HG02870 (cell line): ENCODE results near the gene NELL2.
A peak's percentile ranks its signal among the peaks of the same experiment; 100 is the strongest.

Experiments
- ATAC-seq: cut with Tn5 transposase; IDR thresholded peaks from one replicate; pipeline ENCODE4 v1.9.1; 2021; ENCODE audit warnings: mild to moderate bottlenecking, moderate library complexity; ENCODE audit not compliant: unreplicated experiment

The NELL2 gene

DNA sequence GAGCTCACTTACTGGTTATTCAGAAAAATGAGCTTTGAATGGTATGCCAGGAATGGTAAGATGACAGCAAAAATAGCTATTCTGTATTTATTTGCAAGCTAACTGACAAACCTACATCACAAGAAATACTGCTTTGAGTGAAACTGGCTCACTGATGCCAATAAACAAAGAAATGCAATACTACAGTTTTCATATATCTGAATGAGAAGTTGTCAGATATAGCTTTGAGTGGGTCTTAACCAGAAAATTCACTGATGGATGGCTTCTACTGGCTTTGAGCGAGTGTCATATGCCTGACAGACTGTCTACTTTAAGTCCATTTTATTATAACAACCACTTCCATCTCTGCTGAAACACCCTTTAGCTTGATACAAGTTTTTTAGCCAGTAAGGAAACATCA lies 330.1 kb downstream of the NELL2 start:
- no peak for ATAC-seq

DNA sequence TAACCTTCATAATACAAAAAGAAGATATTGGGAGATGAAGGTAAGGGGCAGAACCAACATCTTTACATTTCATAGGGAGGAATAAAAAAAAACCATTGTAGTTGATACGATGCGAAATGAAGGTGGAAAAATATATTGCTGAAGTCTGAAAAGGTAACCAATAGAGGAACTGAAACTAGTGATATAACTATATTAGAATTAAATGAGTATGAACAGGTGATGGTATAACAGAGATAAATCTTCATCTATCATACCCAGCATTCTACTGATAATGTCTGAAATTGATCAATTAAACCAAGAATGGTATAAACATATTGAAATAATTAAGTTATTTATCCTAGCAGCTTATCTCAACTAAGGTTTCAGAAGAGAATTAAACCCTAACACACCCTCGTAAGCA lies 332.1 kb downstream of the NELL2 start:
- ATAC-seq = peak; percentile 85

DNA sequence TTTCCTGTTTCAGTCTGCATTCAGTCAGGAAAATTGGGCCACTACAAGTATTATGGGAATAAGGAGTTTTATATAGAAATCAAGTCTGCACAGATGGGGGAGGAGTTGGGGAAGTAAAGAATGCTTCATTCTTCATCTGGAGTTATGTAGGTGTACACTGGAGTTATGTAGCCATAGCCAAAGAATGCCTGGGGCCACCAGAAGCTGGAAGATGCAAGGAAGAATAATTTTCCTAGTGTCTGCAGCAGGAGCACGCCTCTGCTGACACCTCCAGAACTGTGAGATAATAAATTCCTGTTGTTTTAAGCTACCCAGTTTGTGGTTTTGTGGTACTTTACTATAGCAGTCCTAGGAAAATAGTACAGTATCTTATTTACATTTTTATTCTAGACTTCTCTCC lies 333.4 kb downstream of the NELL2 start:
- ATAC-seq = no peak

GRCh38 chr12:44537354-44537753 lies 338.8 kb downstream of the NELL2 start:
- no peak for ATAC-seq

- ATAC-seq = no peak
Observed at GRCh38 chr12:44532940-44533339, 343.2 kb downstream of the NELL2 start.

DNA sequence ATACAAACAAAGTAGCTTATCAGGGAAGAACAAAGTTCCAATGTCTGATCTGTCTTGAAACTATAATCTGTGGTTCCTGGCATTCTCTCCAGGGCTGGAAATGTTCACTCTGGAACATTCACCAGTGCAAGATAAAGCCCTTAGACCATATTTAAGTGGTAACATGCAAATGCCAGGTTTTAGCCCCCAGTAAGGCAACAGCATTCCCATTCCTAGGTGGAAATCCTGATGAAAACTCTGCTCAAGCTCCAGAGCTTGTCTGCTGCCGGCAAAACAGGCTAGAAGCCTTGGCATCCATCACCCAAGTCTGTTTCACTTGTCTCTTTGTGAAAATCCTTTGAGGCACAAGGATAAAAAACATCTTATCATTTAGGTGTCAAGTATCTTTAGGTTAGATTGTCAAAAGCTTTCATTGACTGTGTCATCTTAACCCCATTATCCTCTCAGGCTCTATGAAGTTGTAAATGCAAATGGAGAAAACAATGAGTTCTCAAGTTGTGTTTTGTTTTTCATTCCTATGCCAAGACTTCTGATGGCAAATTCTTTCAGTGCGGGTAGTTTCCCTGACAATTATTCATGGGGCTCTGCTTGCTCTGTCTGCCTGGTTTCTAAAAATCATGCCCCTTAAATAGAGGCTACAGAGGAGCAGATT lies 344.7 kb downstream of the NELL2 start:
- no peak for ATAC-seq

DNA sequence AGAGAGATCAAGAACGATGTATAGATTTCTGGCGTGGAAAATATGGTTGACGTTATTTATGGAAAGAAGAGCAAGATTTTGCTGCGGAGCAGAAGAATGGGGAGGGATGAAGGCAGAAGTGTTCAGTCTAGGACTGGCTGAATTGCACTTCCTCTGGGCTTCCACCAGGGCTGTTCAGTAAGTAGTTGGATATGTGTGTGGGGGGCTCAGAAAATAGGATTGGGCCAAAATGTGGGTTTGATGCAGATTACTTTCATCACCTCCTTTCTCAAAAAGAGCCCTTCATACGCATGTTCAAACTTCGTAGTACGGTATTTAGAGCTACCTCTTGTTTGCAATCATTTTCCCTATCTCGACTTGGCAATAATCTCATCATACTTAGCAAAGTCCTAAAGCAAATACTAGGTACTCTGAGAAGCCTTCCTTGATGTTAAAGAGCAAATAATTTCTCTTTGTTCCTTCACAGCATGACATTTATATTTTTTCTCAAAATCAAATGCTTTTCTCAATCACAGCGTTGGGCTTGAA lies 349.4 kb downstream of the NELL2 start:
- no peak for ATAC-seq

DNA sequence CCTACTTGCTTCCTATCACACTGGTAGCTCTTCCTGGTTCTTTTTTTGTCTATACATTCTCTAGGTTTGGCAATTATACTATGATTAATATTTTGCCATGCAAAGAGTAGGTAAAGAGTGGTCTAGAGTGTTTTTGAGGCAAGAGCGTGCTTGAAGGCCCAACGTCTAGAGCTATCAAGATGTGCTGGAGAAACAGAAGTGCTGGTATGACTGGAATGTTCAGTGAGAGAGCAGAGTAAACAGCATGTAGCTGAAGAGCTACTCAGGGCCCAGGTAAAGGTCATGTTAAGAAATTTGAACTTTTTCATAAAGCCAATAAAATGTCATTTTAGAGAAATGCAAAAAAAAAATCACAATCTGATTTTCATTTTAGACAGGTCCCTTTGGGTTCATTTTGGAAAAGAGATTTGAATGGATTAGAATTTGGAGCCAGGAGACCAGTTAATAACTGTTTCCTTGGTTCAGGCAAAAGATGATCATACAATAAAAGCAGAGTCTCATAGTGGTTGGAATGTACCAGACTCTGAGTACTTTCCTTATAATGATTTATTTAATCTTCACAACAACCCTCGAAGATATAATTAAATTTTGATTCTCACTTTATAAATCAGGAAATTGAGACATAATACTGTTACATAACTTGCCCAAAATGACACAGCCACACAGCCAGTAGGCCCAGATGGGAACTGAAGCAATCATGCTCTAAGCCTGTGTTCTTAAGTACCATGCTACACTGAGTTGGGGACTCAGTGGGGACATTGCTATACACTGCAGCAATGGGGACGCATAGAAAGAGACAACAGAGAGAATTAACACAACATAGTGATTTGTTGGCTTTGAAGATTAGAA lies 350.1 kb downstream of the NELL2 start:
- ATAC-seq = no peak

DNA sequence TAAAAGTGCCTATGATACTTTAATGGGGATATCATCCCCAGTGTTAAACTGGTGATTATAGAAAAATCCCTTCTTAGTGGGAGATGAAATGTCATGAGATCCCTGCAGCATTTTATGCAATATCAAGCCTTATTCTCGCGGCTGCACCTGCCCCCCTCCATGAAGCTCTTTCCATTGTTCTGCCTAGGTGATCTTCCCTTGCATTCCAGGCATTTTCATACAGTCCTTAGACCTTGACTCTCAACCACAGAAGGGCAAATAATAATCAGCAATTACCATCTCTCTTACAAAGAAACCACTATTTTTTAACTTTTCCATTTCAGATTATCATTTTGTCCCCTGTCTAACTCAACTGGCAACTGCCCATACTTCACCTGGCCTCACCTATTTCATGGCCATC lies 352.3 kb downstream of the NELL2 start:
- no peak for ATAC-seq

- ATAC-seq = no peak
Observed at GRCh38 chr12:44521702-44522101, 354.4 kb downstream of the NELL2 start.

GRCh38 chr12:44519931-44520330 lies 356.2 kb downstream of the NELL2 start:
- ATAC-seq = no peak

GRCh38 chr12:44511289-44511688 lies 364.8 kb downstream of the NELL2 start:
- ATAC-seq = peak; percentile 69

- ATAC-seq = no peak
Observed at GRCh38 chr12:44510510-44510909, 365.6 kb downstream of the NELL2 start.

GRCh38 chr12:44510076-44510475 lies 366.0 kb downstream of the NELL2 start:
- ATAC-seq = no peak

DNA sequence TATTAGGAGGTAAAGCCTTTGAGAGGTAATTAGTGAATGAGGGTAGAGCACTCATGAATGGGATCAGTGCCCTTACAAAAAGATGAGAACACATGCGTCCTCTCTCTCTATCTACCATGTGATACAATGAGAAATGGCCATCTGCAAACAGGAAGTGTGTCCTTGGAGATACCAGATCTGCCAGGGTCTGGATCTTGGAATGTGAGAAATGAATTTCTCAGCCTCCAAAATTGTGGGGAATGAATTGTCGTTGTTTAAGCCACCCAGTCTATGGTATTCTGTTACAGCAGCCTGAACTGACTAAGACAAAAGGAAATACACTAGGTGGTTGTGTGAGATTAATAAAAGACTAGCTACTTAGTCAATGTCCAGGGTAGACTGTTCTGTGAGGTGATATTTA lies 366.6 kb downstream of the NELL2 start:
- ATAC-seq = no peak

- ATAC-seq = no peak
Observed at GRCh38 chr12:44507461-44507860, 368.7 kb downstream of the NELL2 start.

DNA sequence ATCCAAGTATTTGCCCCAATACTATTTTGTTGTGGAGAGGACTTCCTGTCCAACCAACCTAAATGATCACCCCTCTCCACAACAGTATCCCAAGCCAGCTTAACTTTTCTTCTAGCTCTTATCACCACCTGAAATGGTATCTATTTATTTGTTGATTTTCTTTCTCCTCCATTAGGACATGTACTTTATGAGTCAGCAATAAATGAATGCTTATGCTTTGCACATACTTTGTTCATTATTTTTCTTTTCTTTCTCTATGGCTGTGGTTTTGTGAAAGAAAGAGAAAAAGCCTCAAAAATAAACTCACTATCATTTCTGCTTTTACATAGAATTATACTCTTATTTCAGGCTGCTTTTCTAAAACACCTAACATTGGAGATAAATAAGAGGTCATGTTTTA lies 371.3 kb downstream of the NELL2 start:
- no peak for ATAC-seq

- ATAC-seq = no peak
Observed at GRCh38 chr12:44503329-44503728, 372.8 kb downstream of the NELL2 start.

DNA sequence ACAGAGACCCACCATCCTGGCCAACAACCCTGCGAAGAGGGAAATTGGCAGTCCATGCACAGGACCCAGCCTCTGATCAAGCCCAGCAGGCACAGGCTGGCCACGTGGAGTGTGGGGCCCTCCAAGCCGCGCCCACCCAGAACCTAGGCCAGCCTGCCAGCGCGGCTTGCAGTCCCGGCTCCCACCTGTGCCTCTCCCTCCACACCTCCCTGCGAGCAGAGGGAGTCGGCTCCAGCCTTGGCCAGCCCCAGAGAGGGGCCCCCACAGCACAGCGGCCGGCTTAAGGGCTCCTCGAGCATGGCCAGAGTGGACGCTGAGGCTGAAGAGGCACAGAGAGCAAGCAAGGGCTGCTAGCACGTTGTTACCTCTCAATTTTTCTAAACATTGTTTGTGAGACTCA lies 373.4 kb downstream of the NELL2 start:
- ATAC-seq = no peak

DNA sequence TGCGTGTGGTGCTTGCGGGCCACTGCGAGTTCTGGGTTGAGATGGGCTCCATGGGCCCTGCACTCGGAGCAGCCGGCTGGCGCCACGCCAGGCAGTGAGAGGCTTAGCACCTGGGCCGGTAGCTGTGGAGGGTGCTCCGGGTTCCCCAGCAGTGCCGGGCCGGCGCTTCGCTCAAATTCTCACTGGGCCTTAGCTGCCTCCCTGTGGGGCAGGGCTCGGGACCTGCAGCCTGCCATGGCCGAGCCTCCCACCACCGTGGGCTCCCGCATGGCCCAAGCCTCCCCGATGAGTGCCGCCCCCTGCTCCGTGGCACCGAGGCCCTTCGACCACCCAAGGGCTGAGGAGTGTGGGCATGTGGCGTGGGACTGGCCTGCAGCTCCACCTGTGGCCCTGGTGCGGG lies 375.7 kb downstream of the NELL2 start:
- no peak for ATAC-seq

DNA sequence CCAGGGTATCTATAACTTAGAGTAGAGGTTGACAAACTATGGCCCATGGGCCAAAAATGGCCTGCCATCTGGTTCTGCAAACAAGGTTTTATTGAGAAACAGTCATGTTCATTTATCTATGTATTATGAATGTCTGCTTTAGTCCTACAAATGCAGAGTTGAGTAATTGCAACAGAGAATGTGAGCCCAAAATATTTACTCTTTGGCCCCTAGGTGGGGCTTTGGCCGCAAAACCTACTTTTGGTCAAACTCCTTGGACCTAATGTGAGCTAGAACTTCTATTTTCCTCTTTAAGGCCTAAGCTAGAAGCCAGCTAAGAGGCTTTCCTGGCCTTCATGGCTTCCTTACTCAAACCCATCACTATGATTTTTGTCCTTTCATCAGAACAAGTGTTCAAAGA lies 379.1 kb downstream of the NELL2 start:
- no peak for ATAC-seq

DNA sequence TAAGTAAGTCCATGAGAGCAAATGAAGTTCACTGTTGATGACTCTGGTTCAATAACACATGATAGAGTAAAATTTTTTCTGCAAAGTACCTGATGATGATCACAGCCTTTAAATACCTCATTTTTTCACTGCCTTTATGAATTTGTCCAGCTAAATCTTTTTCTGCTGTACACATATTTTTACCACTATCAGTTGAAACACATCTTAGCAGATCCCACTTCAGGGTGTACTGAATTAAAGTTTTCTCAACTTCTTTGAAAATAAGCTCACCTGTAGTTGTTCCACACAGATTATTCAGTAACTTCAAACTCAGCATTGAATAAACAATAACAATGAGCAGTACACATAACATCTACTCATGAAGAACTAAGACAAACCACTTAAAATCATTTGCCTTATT lies 385.9 kb downstream of the NELL2 start:
- no peak for ATAC-seq
